Esophagus (tissue), 2 donors: Measurements from ENCODE around the gene HSCB. TPM values are rescaled to one million over a fixed set of nuclear protein-coding genes. Genes with fewer than 3 reads are reported as not detected.
A peak's percentile ranks its signal among the peaks of the same experiment; 100 is the strongest.

Source experiments
- H3K27ac ChIP-seq, 2 donors: one replicate each; pipeline ENCODE4 v1.5.1; 2013; ENCODE audit warnings: low read depth in 2 of 2, mild to moderate bottlenecking in 2 of 2, inconsistent platforms in 1 of 2, low read length in 1 of 2, moderate library complexity in 1 of 2
- H3K27me3 ChIP-seq, 2 donors: one replicate each; pipeline ENCODE4 v1.6.1; 2013; ENCODE audit warnings: low read length in 2 of 2, control low read depth in 1 of 2, mild to moderate bottlenecking in 1 of 2; ENCODE audit not compliant: insufficient read depth in 2 of 2, control insufficient read depth in 1 of 2
- H3K36me3 ChIP-seq, 2 donors: one replicate each; pipeline ENCODE4 v1.6.1; 2013; ENCODE audit warnings: low read length in 1 of 2; ENCODE audit not compliant: control insufficient read depth in 2 of 2, insufficient read depth in 2 of 2
- H3K4me1 ChIP-seq, 2 donors: one replicate each; pipeline ENCODE4 v1.6.1; 2013; ENCODE audit warnings: low read length in 1 of 2; ENCODE audit not compliant: control insufficient read depth in 2 of 2, insufficient read depth in 2 of 2
- H3K4me3 ChIP-seq, 2 donors: one replicate each; pipeline ENCODE4 v1.5.1; 2013; ENCODE audit warnings: low read length in 2 of 2, mild to moderate bottlenecking in 2 of 2, low read depth in 1 of 2, moderate library complexity in 1 of 2
- H3K9me3 ChIP-seq, 2 donors: one replicate each; pipeline ENCODE4 v1.6.1; 2013; ENCODE audit warnings: mild to moderate bottlenecking in 2 of 2, low read depth in 1 of 2, low read length in 1 of 2, moderate library complexity in 1 of 2; ENCODE audit not compliant: control insufficient read depth in 2 of 2, insufficient read depth in 1 of 2
- WGBS, 2 donors: extraction: QIAGEN DNeasy Blood & Tissue Kit; methylation state at CpG; one replicate each; pipeline ENCODE4 v1.1.7; 2013; 5-methylcytosine and 5-hydroxymethylcytosine counted together
- polyA plus RNA-seq, 2 donors: library from polyadenylated mRNA; stranded (reverse); fragments of 200-250 nt; gene quantifications; one replicate each; pipeline ENCODE4 v1.2.3, GENCODE V29; 2013
- donor health status: healthy with polysubstance abuse.
- donor health status: Bipolar disorder and iron deficiency.

The HSCB gene
- polyA plus RNA-seq, 2 donors: 10.4 to 11.4 TPM

GRCh38 chr22:28766628-28767027 is 24.8 kb downstream of the HSCB start:
- H3K27ac ChIP-seq: no peak overlapping the region
- no peaks in the 10 kb centered on the region for H3K36me3 ChIP-seq
- WGBS, 2 donors: 94 to 97% methylated on average over 3 of the region's 3 CpGs
- H3K4me1 ChIP-seq: no peaks in the 10 kb centered on the region
- no peaks in the 10 kb centered on the region for H3K9me3 ChIP-seq
- H3K27me3 ChIP-seq: no peaks in the 10 kb centered on the region
- no peak overlapping the region for H3K4me3 ChIP-seq

- Histone ChIP-seq H3K4me3 (no peak overlapping the region), H3K27ac (no peak overlapping the region), H3K9me3 (no peaks in the 10 kb centered on the region), H3K27me3 (no peaks in the 10 kb centered on the region), H3K4me1 (no peaks in the 10 kb centered on the region), H3K36me3 (no peaks in the 10 kb centered on the region)
- WGBS, 2 donors: 86% methylated on average over 6 of the region's 6 CpGs
Observed at GRCh38 chr22:28768701-28769393, 27.0 kb downstream of the HSCB start.

DNA sequence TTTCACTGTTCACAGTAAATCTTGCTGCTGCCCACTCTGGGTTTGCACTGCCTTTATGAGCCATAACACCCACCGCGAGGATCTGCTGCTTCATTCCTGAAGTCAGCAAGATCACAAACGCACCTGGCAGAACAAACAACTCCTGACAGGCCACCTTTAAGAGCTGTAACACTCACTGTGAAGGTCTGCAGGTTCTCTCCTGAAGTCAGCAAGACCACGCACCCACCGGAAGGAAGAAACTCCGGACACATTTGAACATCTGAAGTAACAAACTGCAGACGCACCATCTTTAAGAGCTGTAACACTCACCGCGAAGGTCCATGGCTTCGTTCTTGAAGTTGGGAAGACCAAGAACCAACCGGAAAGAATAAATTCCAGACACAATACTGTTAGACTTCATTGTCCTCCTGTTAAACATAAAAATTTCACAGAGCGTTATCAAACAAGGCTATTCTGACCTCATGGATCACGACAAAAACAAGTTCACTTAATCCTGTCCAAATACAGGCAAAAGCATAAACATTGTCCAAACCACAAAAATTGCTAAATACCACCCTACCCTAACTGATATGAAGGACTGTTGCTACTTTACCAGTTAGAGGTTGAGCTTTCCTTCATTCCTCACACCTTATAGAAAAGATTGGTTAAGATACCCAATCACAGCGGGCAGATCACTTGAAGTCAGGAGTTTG is 27.7 kb downstream of the HSCB start:
- WGBS, 2 donors: 92 to 95% methylated on average over 14 of the region's 14 CpGs
- Histone ChIP-seq H3K4me3 (no peak overlapping the region), H3K4me1 (no peaks in the 10 kb centered on the region), H3K9me3 (no peaks in the 10 kb centered on the region), H3K27me3 (no peaks in the 10 kb centered on the region), H3K36me3 (no peaks in the 10 kb centered on the region), H3K27ac (no peak overlapping the region)

- Histone ChIP-seq H3K4me1 (no peaks in the 10 kb centered on the region), H3K9me3 (no peaks in the 10 kb centered on the region), H3K27me3 (no peaks in the 10 kb centered on the region), H3K4me3 (no peak overlapping the region), H3K36me3 (no peaks in the 10 kb centered on the region), H3K27ac (peak overlapping the region in 1 of 2 donors; percentile 39)
- WGBS, 2 donors: 48 to 65% methylated on average over 5 of the region's 5 CpGs
Observed at GRCh38 chr22:28771195-28771791, 29.5 kb downstream of the HSCB start.

GRCh38 chr22:28772633-28773460 is 31.0 kb downstream of the HSCB start, which contains the start of gene CCDC117:
CCDC117 (plus strand) TSS chr22:28772695; CDS start chr22:28772850, 155 bp downstream.
- H3K27ac ChIP-seq: peak within 1 kb of the TSS; percentile 89 to 97
- H3K27me3 ChIP-seq: no peaks in the 10 kb centered on the region
- no peaks in the 10 kb centered on the region for H3K4me1 ChIP-seq
- H3K36me3 ChIP-seq: peaks cover 0 to 5% of the 10 kb centered on the region in 2 donors
- H3K4me3 ChIP-seq: peak within 1 kb of the TSS; percentile 81 to 97
- WGBS, 2 donors: 0% methylated on average over 66 to 92 of the region's 92 CpGs
- H3K9me3 ChIP-seq: no peaks in the 10 kb centered on the region

DNA sequence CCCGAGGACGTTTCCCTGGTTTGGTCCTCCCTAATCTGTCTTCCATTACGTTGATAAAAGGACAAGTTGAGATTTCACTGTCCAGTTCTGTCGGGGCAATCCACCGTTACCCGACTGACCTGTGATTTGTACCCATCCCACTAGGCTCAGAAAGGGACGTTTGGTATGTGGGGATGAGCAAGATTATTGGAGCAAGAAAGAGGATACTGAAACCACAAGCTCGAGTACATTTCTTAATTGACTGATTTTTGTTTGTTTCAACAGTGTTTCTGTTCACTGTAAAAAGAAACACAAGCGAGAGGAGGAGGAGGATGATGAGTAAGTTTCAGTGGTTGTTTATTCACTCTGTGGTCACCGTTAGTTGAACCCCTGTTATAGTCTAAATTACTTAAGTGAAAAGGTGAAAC is 31.6 kb downstream of the HSCB start:
- Histone ChIP-seq H3K4me3 (peak overlapping the region; percentile 81 to 97), H3K27ac (peak overlapping the region; percentile 89 to 97), H3K36me3 (peaks cover 0 to 6% of the 10 kb centered on the region in 2 donors), H3K4me1 (no peaks in the 10 kb centered on the region), H3K9me3 (no peaks in the 10 kb centered on the region), H3K27me3 (no peaks in the 10 kb centered on the region)
- WGBS, 2 donors: 1% methylated on average over 10 of the region's 10 CpGs

DNA sequence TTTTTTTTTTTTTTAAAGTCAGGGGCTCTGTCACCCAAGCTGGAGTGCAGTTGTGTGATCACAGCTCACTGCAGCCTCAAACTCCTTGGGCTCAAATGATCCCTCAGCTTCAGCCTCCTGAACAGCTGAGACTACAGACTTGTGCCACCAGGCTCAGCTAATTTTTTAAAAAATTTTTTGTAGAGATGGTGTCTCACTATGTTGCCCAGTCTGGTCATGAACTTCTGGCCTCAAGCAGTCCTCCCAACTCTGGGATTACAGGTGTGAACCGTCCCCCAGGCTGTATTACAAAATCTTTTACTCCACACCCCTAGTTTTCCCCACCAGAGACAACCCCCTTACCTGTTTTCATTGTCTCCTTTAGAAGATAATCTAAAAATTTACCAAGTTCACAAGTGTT is 32.5 kb downstream of the HSCB start:
- Histone ChIP-seq H3K27me3 (no peaks in the 10 kb centered on the region), H3K27ac (no peak overlapping the region), H3K4me1 (peaks cover 0 to 2% of the 10 kb centered on the region in 2 donors), H3K36me3 (peaks cover 0 to 6% of the 10 kb centered on the region in 2 donors), H3K9me3 (no peaks in the 10 kb centered on the region), H3K4me3 (no peak overlapping the region)
- WGBS, 2 donors: 80 to 85% methylated on average over 1 of the region's 1 CpG

- no peaks in the 10 kb centered on the region for H3K27me3 ChIP-seq
- 83 to 88% methylated on average over 5 of the region's 5 CpGs for WGBS, 2 donors
- H3K36me3 ChIP-seq: peaks cover 12 to 21% of the 10 kb centered on the region in 2 donors
- H3K9me3 ChIP-seq: no peaks in the 10 kb centered on the region
- peaks cover 0 to 2% of the 10 kb centered on the region in 2 donors for H3K4me1 ChIP-seq
- H3K27ac ChIP-seq: no peak overlapping the region
- H3K4me3 ChIP-seq: no peak overlapping the region
Observed at GRCh38 chr22:28779833-28780232, 38.0 kb downstream of the HSCB start.

DNA sequence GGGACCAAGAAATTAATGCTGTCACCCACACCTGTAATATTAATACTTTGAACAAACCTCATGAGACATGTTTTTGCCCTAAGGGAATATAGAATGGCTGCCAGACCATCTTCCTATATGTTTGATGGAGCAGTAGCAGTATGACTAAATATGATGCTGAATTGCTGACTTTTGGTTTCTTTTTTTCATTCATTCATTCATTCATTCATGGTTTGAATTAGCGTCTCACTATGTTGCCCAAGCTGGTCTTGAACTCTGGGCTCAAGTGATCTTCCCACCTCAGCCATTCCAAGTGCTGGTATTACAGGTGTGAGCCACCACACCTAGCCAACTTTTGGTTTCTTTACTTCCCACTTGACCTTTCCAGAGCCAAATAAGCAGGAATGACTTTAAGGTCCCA is 38.5 kb downstream of the HSCB start:
- no peaks in the 10 kb centered on the region for H3K27me3 ChIP-seq
- H3K27ac ChIP-seq: no peak overlapping the region
- 88 to 93% methylated on average over 1 of the region's 1 CpG for WGBS, 2 donors
- peaks cover 12 to 21% of the 10 kb centered on the region in 2 donors for H3K36me3 ChIP-seq
- H3K4me3 ChIP-seq: no peak overlapping the region
- no peaks in the 10 kb centered on the region for H3K9me3 ChIP-seq
- peaks cover 0 to 2% of the 10 kb centered on the region in 2 donors for H3K4me1 ChIP-seq
